Stimulated activated naive CD4-positive, alpha-beta T cell (primary cell): Measurements from ENCODE around the gene PIM3.

Experiments used
- DNase-seq, 6 experiments: peaks; one replicate each; lab custom pipeline; 2025; lab: John Stamatoyannopoulos, UW

The PIM3 gene

GRCh38 chr22:49928185-49928495 is 32.4 kb upstream of the PIM3 start:
- DNase-seq: no peak

DNA sequence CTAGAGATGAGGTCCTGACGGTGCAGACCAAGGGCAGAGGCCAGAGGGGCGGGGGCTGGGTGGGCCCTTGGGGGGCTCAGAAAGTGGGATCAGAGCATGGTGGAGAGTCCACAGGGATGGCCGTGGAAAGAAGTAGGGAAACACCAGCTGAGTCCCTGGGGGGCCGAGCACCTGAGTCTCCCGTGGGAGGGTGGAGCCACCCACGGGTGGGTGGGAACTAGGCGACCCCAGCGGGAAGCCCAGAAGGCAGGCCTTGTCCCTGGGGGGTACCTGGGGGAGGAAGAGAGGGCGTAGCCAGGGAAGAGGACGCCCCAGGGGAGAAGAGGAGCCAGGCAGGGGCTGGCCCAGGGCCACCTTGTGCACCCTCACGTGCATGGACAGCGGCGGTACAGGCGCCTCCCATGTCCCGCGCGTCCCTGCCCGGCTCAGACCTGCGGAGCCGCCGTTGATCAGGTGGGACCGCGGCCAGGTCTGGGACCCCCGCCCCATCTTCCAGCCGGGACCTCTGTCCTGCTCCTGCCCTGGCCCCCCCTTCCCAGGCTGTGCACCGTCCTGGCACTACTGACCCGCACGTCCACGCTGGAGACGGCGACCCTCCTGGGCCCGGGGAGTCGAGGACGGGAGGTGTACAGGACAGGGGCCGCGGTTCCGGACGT is 31.9 kb upstream of the PIM3 start:
- DNase-seq: no peak

GRCh38 chr22:49929211-49929979 is 31.2 kb upstream of the PIM3 start:
- peak; percentile 36 to 81 (median 68) for DNase-seq

DNA sequence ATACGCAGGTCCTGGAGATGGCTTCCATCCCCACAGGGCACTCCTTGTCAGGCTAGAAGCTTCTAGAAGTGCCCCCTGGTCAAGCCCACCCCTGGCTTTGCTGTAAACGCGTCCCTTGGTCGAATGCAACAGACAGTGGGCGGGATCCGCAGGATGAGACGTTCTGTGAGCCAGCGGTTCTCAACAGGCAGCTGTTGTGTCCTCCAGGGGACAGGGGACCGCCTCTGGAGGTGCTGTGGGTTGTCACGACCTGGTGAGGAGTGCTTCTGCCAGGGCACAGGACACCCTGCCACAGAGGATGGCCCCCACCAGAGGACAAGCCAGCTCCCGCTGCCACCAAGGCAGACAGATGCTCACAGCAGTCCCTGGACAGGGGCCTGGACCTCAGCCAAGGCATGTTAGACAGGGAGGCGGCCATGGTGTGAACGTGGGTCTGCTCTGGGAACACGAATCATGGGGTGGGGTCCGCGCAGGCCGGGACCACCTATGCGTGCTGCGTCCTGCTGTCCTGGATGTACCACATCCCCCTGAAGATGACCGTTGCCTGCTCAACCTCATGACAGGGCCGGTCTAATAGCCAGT is 30.5 kb upstream of the PIM3 start:
- DNase-seq: no peak

DNA sequence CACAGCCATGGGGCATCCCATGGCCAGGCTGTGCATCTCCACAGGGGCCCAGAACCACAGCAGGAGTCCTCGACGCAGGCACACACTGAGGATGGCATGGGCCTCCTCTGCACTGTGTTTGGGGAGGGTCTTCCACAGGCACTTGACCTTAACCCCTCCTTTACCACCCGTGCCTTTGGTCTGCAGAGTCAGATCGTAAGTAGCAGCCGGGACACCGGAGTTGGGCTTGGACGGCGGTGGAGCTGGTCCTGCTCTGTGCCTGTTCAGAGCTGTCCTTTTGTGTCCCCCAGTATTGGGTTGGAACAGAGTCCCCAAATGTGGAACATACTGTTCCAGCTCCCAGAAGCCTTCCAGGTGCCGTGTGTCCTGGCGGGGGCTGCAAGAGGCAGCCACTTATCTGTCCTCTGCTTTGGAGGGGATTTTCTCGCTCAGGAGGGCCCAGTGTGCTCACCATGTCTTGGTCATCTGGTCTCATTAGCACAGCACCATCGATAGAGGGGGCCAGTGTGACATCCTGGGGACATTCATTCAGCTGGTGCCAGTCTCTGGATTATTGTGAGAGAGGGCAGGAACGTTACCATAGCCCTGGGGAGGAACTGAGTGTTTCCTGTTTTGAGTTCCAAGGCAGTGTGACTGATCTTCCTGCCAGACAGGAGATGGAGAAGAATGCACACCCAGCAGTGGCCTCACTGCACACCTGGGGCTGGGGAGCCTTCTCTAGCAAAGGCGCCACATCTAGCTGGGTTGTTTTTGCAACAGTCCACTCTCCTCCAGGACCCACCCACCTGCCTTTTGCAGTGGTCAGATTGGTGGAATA is 29.8 kb upstream of the PIM3 start:
- DNase-seq: peak in 5 of 6 experiments; percentile 13 to 51 (median 35)

DNA sequence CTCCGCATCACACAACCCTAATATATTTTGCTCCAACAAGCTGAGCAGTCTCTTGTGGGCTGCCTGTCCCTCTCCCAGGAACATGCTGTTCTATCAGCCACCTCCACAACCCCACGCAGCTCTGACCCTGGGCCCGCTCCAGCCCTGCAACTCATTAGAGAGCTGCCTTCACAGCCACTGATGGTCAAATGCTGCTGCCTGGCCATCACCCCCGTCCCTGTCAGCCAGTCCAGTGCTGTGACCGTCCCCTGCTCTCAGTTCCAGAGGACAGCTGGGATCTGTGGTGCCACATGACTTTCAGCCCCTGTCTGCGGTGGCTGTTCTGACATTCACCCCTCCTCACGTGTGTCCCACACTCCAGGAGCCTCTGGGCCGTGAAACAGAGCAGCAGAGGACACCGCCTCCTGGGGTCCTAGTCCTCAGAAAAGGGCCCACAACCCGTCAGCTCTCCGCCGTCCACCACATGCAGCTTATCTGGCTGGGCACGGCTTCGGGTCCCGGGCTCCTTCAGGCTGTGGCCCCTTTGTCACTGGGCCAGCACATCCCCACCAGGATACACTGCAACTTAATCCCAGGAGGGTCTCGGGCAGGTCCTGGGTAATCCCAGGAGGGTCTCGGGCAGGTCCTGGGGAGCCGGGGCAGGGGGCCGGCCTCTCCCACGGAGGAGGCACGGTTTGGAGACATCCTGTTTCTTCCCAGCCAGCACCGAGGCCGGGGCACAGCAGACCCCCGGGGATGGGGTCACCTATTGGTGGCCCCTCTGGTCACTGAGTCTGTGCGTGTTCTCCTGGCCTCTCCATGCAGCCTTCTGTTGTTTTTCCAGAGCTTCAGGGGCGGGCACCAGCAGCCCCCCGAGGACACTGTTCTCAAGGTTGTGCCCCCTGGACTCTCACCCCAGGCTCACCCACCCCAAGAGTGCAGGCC is 27.1 kb upstream of the PIM3 start:
- no peak for DNase-seq

DNA sequence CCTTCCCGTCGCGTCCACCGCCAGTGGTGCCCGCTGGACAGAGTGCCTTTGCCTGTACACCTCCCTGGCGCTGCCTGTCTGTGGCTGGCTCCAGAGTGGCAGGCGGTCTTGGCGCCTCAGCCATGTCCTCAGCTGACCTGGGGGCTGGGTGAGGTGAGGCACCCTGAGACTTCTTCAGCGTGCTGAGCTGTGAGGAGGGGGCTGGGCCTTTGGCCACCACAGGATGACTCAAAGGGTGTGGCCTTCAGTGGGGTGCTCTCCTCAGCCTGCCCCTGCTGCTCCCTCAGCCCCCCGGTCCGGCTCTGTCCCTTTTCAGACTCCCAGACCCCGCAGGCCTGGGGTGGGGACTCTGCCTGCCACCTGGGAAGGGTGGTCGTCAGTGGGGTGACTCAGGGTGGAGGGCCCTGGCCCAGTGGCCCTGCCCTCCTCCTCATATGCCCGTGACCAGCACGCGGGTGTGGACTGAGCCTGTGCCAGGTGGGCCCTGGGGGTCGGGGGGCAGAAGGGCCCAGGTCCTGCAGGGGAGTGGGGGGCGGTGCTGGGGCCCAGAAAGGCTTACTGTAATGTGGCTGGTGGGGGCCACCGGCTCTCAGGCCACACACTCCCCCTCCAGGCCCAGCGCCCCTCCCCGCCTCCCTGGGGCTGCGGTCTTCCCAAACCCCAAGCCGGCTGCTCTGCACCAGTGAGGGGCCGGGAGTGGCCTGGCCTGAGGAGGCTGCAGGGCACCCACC is 26.2 kb upstream of the PIM3 start:
- peak in 3 of 6 experiments; percentile 29 to 54 (median 49) for DNase-seq

- peak; percentile 71 to 85 (median 78) for DNase-seq
Observed at GRCh38 chr22:49934891-49935557, 25.5 kb upstream of the PIM3 start.

GRCh38 chr22:49935561-49935960 is 25.0 kb upstream of the PIM3 start:
- peak in 4 of 6 experiments; percentile 44 to 59 (median 53) for DNase-seq

- DNase-seq: peak; percentile 88 to 93 (median 90)
Observed at GRCh38 chr22:49936018-49936972, 24.3 kb upstream of the PIM3 start.

- no peak for DNase-seq
Observed at GRCh38 chr22:49936973-49937757, 23.4 kb upstream of the PIM3 start.

DNA sequence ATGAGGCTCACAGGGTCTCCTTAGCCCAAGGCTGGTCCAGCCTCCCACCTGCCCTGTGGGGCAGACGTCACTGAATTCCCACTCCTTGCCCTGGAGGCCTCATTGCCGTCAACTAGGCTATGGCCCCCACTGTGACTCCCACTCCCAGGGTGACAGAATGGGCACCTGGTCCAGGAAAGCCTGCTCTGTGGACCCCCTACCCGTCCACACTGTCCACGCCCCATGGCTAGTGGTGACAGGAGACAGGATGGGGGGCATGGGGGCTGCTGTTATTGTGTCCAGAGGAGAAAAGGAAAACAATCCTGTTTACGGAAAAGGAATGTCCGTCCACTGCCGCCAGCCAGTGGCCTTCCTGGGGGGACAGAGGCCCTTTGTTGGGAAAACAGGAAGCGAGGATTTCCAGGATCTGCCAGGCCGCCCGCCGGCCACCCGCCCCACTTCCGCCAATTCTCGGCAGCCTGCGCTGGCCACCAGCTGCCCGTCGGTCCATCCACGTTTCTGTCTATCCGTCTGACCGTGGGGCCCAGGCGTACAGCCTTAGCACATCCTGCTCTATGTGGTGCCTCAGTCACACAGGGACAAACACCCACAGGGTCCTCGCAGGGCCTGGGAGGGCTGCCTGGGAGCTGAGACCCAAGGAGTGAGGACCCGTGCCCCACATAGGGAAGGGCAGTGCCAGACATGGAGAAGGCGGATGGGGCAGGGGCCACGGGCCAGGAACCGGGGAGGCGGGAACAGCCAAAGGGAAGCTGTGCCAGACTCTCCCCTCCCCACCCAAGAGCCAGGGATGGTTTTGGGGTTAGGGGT is 22.6 kb upstream of the PIM3 start:
- no peak for DNase-seq

DNA sequence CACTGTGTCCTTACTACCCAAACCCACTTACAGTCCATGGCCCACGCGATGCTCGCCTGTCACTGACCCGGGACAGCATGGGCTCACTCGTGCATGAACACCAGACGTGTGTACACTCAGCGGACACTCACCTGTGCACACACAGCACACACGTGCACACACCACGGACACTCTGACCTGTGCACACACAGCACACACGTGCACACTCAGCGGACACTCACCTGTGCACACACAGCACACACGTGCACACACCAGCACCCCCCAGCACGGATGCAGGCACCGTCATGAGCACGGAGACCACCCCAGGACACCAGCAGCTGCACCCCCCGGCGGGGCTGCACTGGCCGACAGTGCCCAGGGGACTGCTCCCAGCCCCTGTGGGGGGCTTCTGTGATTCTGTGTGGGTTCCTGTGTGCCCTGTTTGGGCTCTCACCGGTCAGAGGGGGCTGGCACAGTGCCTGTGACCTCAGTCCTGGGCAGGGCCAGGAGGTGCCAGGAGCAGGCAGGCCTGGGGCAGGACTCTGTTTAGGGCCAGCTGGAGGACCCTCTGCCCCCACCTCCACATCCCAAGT is 21.9 kb upstream of the PIM3 start:
- no peak for DNase-seq

DNA sequence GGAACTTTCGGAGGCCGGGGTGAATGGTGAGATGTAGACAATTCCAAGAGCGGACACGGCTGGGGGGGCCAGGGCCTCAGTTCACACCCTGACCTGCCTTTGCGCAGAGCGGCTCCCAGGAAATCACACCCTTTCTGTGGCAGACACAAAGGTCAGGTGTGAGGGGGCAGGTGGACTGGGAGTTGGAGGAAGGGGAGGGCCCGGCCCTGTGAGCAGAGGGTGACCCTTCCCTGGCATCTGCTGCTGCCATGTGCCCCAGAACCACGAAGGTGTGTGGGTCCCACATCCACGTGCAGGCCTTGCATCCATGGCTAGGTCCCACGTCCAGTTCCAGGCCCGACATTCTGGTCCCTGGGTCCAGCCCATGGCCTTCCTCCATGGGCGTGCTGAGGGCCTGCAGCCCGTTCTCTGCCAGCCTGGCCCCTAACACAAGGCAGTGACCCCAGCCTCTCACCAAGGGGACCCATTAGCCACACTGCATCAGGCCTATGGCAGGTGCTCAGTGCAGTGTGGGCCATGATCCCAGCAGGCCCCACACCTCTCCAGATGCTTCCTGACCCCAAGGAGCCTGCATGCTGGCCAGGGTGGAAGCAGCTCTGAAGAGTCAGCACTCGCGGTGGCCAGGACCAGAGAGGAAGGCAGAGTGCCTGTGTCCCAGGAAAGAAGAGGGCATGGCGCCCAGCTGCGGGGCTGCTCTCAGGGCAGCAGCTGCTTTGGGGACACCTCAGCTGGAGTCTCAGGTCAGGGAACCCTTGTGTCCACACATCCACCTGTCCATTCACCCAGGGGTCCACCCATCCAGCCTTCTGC is 18.9 kb upstream of the PIM3 start:
- DNase-seq: no peak

GRCh38 chr22:49942565-49943404 is 17.8 kb upstream of the PIM3 start:
- no peak for DNase-seq
